Endothelial cell of umbilical vein (primary cell): ENCODE measurements around the gene FAM168A. TPM values are rescaled to one million over a fixed set of nuclear protein-coding genes. Genes with fewer than 3 reads are reported as not detected.

Experiments used
- BruUV-seq: library from RNA; stranded (reverse); fragments of 400-500 nt; replicated peaks from 2 replicates; lab custom pipeline; 2021; lab: Mats Ljungman, UMichigan
- CTCF ChIA-PET: fragments of 300-600, 350-600 bp; sonication (Branson Sonifier 250); formaldehyde crosslinking; loops from one replicate; lab custom pipeline; 2021; ENCODE audit warnings: antibody characterized with exemption, inconsistent platforms; lab: Charles Lee
- POLR2A ChIA-PET: fragments of 300-600, 350-600 bp; sonication (Branson Sonifier 250); formaldehyde crosslinking; loops from one replicate; lab custom pipeline; 2021; ENCODE audit warnings: antibody characterized with exemption, inconsistent platforms; lab: Charles Lee
- DNase-seq: peaks from one replicate; pipeline ENCODE4 v3.0.0-alpha.2; 2011; ENCODE audit warnings: low read depth, low spot score
- FAIRE-seq: peaks from 2 replicates; lab custom pipeline; 2011; peaks lifted over from hg19 to GRCh38; lab: Jason Lieb, UNC
- H2AFZ ChIP-seq: 2 replicates; pipeline ENCODE4 v1.6.0; 2012; ENCODE audit warnings: low read depth, low read length, control low read depth, inconsistent platforms
- H3K27ac ChIP-seq: 2 replicates; pipeline ENCODE4 v1.5.1; 2011; ENCODE audit warnings: low read depth, mild to moderate bottlenecking, control low read depth, low read length, moderate library complexity; ENCODE audit not compliant: insufficient read depth
- H3K27me3 ChIP-seq, 2 experiments: 2 replicates each; pipeline versions ENCODE4 v1.6.0 to v1.6.1; 2011; ENCODE audit warnings: low read length in 2 of 2, mixed read lengths in 1 of 2; ENCODE audit not compliant: control insufficient read depth in 2 of 2, insufficient read depth in 2 of 2
- H3K36me3 ChIP-seq, 2 experiments: 2 replicates in 1 of 2; 3 replicates in 1 of 2; pipeline ENCODE4 v1.5.1; 2011; ENCODE audit warnings: low read length in 2 of 2, mild to moderate bottlenecking in 1 of 2, moderate library complexity in 1 of 2; ENCODE audit not compliant: control insufficient read depth in 2 of 2, insufficient read depth in 2 of 2; ENCODE audit errors: extremely low read depth in 1 of 2
- H3K4me1 ChIP-seq: 3 replicates; pipeline ENCODE4 v1.5.1; 2011; ENCODE audit warnings: mild to moderate bottlenecking, low read length; ENCODE audit not compliant: control insufficient read depth, insufficient read depth; ENCODE audit errors: extremely low read depth
- H3K4me2 ChIP-seq: 2 replicates; pipeline ENCODE4 v1.6.1; 2011; ENCODE audit warnings: low read length, control low read depth, mixed read lengths; ENCODE audit not compliant: insufficient read depth
- H3K4me3 ChIP-seq, 3 experiments: fragments of 200-600 bp in 1 of 3; sonication (generic), shearing (Covaris generic) in 1 of 3; replicated peaks in 1 of 3; 2 replicates each; pipeline ENCODE4 v1.5.1; 2011 to 2016; ENCODE audit warnings: control low read depth in 3 of 3, low read length in 3 of 3, mild to moderate bottlenecking in 2 of 3, inconsistent platforms in 1 of 3, low read depth in 1 of 3, moderate library complexity in 1 of 3; ENCODE audit not compliant: insufficient read depth in 1 of 3
- H3K79me2 ChIP-seq: 2 replicates; pipeline ENCODE4 v1.6.0; 2012; ENCODE audit warnings: low read length, inconsistent platforms; ENCODE audit not compliant: control insufficient read depth, insufficient read depth
- H3K9ac ChIP-seq: replicated peaks from 2 replicates; pipeline ENCODE3; 2011; ENCODE audit warnings: low read length, control low read depth; ENCODE audit not compliant: insufficient read depth; ENCODE audit errors: extremely low read depth
- H3K9me1 ChIP-seq: replicated peaks from 3 replicates; pipeline ENCODE4 v1.6.0; 2011; ENCODE audit warnings: mild to moderate bottlenecking, low read length; ENCODE audit not compliant: control insufficient read depth, insufficient read depth; ENCODE audit errors: extremely low read depth
- H3K9me3 ChIP-seq: replicated peaks from 2 replicates; pipeline ENCODE4 v1.5.1; 2012; ENCODE audit warnings: low read length, inconsistent platforms; ENCODE audit not compliant: control insufficient read depth, insufficient read depth
- H4K20me1 ChIP-seq: replicated peaks from 2 replicates; pipeline ENCODE3; 2011; ENCODE audit warnings: mild to moderate bottlenecking, low read length; ENCODE audit not compliant: control insufficient read depth, insufficient read depth; ENCODE audit errors: extremely low read depth
- CTCF ChIP-seq, 2 donors: IDR thresholded peaks; 1 replicate in 1 of 2; 2 replicates in 1 of 2; pipeline ENCODE4 v1.5.1; 2011; ENCODE audit warnings: low read length in 2 of 2, mild to moderate bottlenecking in 2 of 2, moderate library complexity in 2 of 2, control low read depth in 1 of 2, inconsistent platforms in 1 of 2, low read depth in 1 of 2; ENCODE audit not compliant: insufficient read depth in 1 of 2; ENCODE audit errors: extremely low read depth in 1 of 2
- EZH2 ChIP-seq: IDR thresholded peaks from 2 replicates; pipeline ENCODE4 v1.6.1; 2012; ENCODE audit warnings: borderline replicate concordance, low read depth, mild to moderate bottlenecking, moderate library complexity, low read length, inconsistent platforms; ENCODE audit not compliant: severe bottlenecking
- FOS ChIP-seq: IDR thresholded peaks from 2 replicates; pipeline ENCODE4 v1.6.1; 2011; ENCODE audit warnings: mild to moderate bottlenecking, low read length, moderate library complexity, borderline replicate concordance; ENCODE audit not compliant: insufficient read depth
- GATA2 ChIP-seq: IDR thresholded peaks from 2 replicates; pipeline ENCODE4 v1.7.0; 2011; ENCODE audit warnings: low read depth, mild to moderate bottlenecking, moderate library complexity, mixed read lengths, low read length; ENCODE audit not compliant: insufficient read length, insufficient read depth
- JUN ChIP-seq: IDR thresholded peaks from 2 replicates; pipeline ENCODE4 v1.6.1; 2011; ENCODE audit warnings: borderline replicate concordance, low read depth; ENCODE audit not compliant: insufficient read length, insufficient read depth
- MAX ChIP-seq: IDR thresholded peaks from 2 replicates; pipeline ENCODE4 v1.6.1; 2011; ENCODE audit not compliant: insufficient read depth, insufficient read length
- MYC ChIP-seq: IDR thresholded peaks from one replicate; pipeline ENCODE4 v1.6.1; 2011; ENCODE audit warnings: mild to moderate bottlenecking, low read depth, low read length
- POLR2A ChIP-seq: IDR thresholded peaks from 2 replicates; pipeline ENCODE4 v1.6.1; 2012; ENCODE audit warnings: low read depth, mild to moderate bottlenecking, control low read depth, low read length
- POLR2AphosphoS5 ChIP-seq: IDR thresholded peaks from 2 replicates; pipeline ENCODE4 v1.6.1; 2012; ENCODE audit warnings: low read depth, mild to moderate bottlenecking, control low read depth, low read length, moderate library complexity; ENCODE audit not compliant: insufficient read depth
- dilution Hi-C: fragments of 300-500 bp; cut with MboI; formaldehyde crosslinking; loops from one replicate; pipeline ENCODE4 v1.15.0; 2019; ENCODE audit warnings: low sequenced_read_pairs; ENCODE audit not compliant: extremely low pct_ligation_motif_present
- intact Hi-C: fragments of 100-400 bp; cut with micrococcal nuclease; formaldehyde crosslinking; loops from one replicate; pipeline ENCODE4 v1.10.0; 2022
- polyA plus RNA-seq, 4 experiments: library from polyadenylated mRNA; depleted of rRNA in 3 of 4; stranded (reverse) in 3 of 4; unstranded in 1 of 4; fragments of >200 nt; gene quantifications; 2 replicates each; pipeline versions ENCODE4 v1.2.1 to v1.2.3, GENCODE V29; 2011 to 2012; ENCODE audit warnings: missing spikeins in 1 of 4
- total RNA-seq: library from RNA; stranded (reverse); gene quantifications from 2 replicates; pipeline ENCODE4 v1.2.3, GENCODE V29; 2021

The FAM168A gene
- total and polyA plus RNA-seq, 2 donors (not counting 3 experiments of a cell fraction or from before 2014, with no cell fraction given) = 17.0 to 20.5 TPM

- Histone ChIP-seq H4K20me1 (no peaks in the 10 kb centered on the region), H3K4me3 (no peak overlapping the region), H3K9ac (no peak overlapping the region), H3K36me3 (peaks cover 0 to 3% of the 10 kb centered on the region in 2 experiments), H2AFZ (no peak overlapping the region), H3K9me3 (no peaks in the 10 kb centered on the region), H3K79me2 (peaks cover 10% of the 10 kb centered on the region), H3K27me3 (no peaks in the 10 kb centered on the region), H3K4me1 (no peaks in the 10 kb centered on the region), H3K27ac (no peak overlapping the region), H3K4me2 (no peak overlapping the region), H3K9me1 (no peaks in the 10 kb centered on the region)
- peak; percentile 31 for DNase-seq
- intact Hi-C loops (loop anchor here (10.0 kb wide), 1 partner anchor 548 kb away; no protein-coding TSS in a partner anchor), dilution Hi-C loops (no loop called here)
- CTCF ChIA-PET = interaction anchor here (0.9 to 3.7 kb wide), 9 partner anchors 11 to 288 kb away, joined by 3 to 27 read pairs (median 6); no protein-coding TSS in a partner anchor
- POLR2A ChIA-PET = interaction anchor here (1.2 kb wide), 1 partner anchor 22 kb away, joined by 3 read pairs; no protein-coding TSS in a partner anchor
- TF ChIP-seq CTCF (IDR thresholded peaks at IDR 0.05; ENCODE audit: extremely low read depth in 1 of 2, insufficient read depth in 1 of 2, low read depth in 1 of 2, low read length in 2 of 2) (peak; percentile 18 to 34), JUN (no peak)
- no peak for FAIRE-seq
- no TSS peak for BruUV-seq
Measured at GRCh38 chr11:73372375-73372993, 225.4 kb downstream of the FAM168A start.

- Histone ChIP-seq H3K36me3 (peaks cover 5 to 37% of the 10 kb centered on the region in 2 experiments), H3K4me3 (no peak overlapping the region), H3K4me2 (no peak overlapping the region), H3K9ac (no peak overlapping the region), H3K27me3 (no peaks in the 10 kb centered on the region), H3K9me3 (no peaks in the 10 kb centered on the region), H3K4me1 (peaks cover 15% of the 10 kb centered on the region), H3K9me1 (no peaks in the 10 kb centered on the region), H4K20me1 (no peaks in the 10 kb centered on the region), H2AFZ (no peak overlapping the region), H3K27ac (no peak overlapping the region), H3K79me2 (no peaks in the 10 kb centered on the region)
- FAIRE-seq (no peak), DNase-seq (no peak)
- dilution Hi-C loops (no loop called here), intact Hi-C loops (no loop called here)
- BruUV-seq = no TSS peak
- TF ChIP-seq GATA2 (no peak), MYC (no peak), MAX (no peak), POLR2A (no peak), JUN (no peak), CTCF (IDR thresholded peaks at IDR 0.05; ENCODE audit: extremely low read depth in 1 of 2, insufficient read depth in 1 of 2, low read depth in 1 of 2, low read length in 2 of 2) (no peak), FOS (no peak), POLR2AphosphoS5 (no peak), EZH2 (no peak)
- POLR2A ChIA-PET = no interaction called here
- CTCF ChIA-PET = interaction anchor here (1.0 to 1.5 kb wide), 3 partner anchors 8 to 26 kb away, joined by 4 to 6 read pairs (median 5); no protein-coding TSS in a partner anchor
Measured at GRCh38 chr11:73367482-73368024, 230.4 kb downstream of the FAM168A start.
